Activated T-cell treated with anti-CD3 and anti-CD28 coated beads, Interleukin-2, amount 50 U/mL, for 72 hours (primary cell): Measurements from ENCODE around the gene CMTM2. TPM values are rescaled to one million over a fixed set of nuclear protein-coding genes. Genes with fewer than 3 reads are reported as not detected.
A peak's percentile ranks its signal among the peaks of the same experiment; 100 is the strongest.

Source experiments
- ATAC-seq, 2 donors: fragments of 150-1000 bp; cut with Tn5 transposase; replicated peaks in 1 of 2; 2 replicates each; pipeline ENCODE4 v1.10.0; 2021; ENCODE audit warnings: moderate library complexity in 2 of 2, mild to moderate bottlenecking in 1 of 2
- DNase-seq, 2 donors: peaks; one replicate each; pipeline ENCODE4 v3.0.0; 2021 to 2022; ENCODE audit warnings: mixed read lengths in 1 of 2
- H3K27ac Mint-ChIP-seq: one replicate; pipeline ENCODE4 v1.8.0; 2022; ENCODE audit warnings: mild to moderate bottlenecking, moderate library complexity, mixed read lengths
- H3K27me3 Mint-ChIP-seq: one replicate; pipeline ENCODE4 v1.8.0; 2022; ENCODE audit warnings: low read depth, mixed read lengths
- H3K36me3 Mint-ChIP-seq, 2 donors: one replicate each; pipeline ENCODE4 v1.8.0; 2022; ENCODE audit warnings: mixed read lengths in 2 of 2, mild to moderate bottlenecking in 1 of 2; ENCODE audit not compliant: insufficient read depth in 2 of 2
- H3K4me1 Mint-ChIP-seq: one replicate; pipeline ENCODE4 v1.8.0; 2022; ENCODE audit warnings: low read depth, mixed read lengths
- H3K4me3 Mint-ChIP-seq, 2 donors: one replicate each; pipeline ENCODE4 v1.8.0; 2022; ENCODE audit warnings: mild to moderate bottlenecking in 2 of 2, mixed read lengths in 2 of 2, moderate library complexity in 2 of 2
- H3K9me3 Mint-ChIP-seq, 2 donors: one replicate each; pipeline ENCODE4 v1.8.0; 2022; ENCODE audit warnings: mixed read lengths in 2 of 2
- total RNA-seq, 2 donors: library from RNA; stranded (reverse); gene quantifications; one replicate each; pipeline ENCODE4 v1.2.3, GENCODE V29; 2022

The CMTM2 gene, protein sequence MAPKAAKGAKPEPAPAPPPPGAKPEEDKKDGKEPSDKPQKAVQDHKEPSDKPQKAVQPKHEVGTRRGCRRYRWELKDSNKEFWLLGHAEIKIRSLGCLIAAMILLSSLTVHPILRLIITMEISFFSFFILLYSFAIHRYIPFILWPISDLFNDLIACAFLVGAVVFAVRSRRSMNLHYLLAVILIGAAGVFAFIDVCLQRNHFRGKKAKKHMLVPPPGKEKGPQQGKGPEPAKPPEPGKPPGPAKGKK
- 1 to 10 TPM in 1 of 2 donors, under 1 TPM in 1; 0.31 to 1.2 TPM for total RNA-seq

DNA sequence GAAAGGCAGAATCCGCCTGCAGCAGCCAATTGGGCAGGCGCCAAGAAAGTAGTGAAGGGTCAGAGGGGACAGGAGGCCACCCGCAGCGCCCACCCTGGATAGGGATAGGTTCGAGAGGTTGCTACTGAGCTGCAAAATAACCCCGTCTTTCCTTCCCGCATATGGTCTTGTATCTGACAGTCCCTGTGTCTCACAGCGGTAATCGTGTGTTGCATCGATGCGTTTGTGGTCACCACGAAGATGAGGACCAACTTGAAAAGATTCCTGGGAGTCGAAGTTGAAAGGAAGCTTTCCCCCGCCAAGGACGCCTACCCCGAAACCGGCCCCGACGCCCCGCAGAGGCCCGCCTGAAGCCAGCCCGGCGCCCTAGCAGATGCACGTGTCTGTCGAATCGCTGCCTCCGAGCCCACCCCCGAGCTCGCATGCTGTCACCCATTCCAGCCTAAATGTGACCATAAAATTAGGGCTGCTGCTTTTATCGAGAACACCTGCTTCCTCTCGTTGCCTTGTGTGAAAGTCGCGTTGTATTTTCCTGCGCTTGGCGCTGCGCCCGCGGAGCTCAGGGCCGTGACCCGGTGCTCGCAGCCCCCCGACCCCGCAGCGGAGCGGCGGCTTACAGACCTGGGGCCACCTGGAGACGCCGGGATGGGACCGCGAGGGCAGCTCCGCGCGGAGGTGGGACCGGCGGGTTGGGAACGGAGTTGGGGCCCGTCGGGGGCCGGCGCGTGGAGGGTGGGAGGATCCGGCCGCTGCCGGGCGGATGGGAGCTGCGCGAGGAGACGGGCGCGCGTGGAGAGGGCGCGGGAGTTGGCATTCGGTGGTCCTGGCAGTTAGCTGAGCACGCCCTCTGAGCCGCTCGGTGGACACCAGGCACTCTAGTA, at the start of gene CMTM2:
Gene CMTM2, plus strand, starts transcription at position 813 of the 881 bp plus-strand sequence. CDS start 145 bp downstream, outside the sequence.
- H3K36me3 Mint-ChIP-seq, result peaks cover 0 to 1% of the 10 kb centered on the region in 2 donors
- H3K4me1 Mint-ChIP-seq, result peaks cover 5% of the 10 kb centered on the region
- peak; percentile 39 to 45 for ATAC-seq
- peak within 1 kb of the TSS; percentile 67 to 69 for H3K4me3 Mint-ChIP-seq
- no peak within 1 kb of the TSS for H3K27ac Mint-ChIP-seq
- H3K27me3 Mint-ChIP-seq, result peaks cover 46% of the 10 kb centered on the region
- H3K9me3 Mint-ChIP-seq, result no peaks in the 10 kb centered on the region
- no peak for DNase-seq

DNA sequence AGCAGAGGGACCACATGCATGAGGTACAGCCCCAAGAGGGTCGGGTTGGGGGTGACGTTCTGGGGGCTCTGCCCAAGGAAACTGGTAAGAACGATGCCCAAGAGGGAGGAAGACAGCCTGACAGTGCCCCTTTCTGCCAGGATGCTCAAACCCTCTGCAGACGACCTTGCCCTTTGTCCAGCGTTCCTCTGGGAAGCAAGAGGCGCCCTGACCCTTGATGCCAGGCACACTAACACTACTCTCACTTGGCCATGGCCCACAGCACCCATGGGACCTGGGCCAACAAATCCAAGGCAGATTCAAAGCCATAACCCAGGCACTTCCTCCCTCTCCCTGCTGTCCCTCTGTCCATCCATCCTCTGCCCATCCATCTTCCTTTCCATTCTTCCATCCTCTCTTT, 49.8 kb upstream of the CMTM2 start:
- peak overlapping the region in 1 of 2 donors; percentile 0 for H3K4me3 Mint-ChIP-seq
- no peak overlapping the region for H3K27ac Mint-ChIP-seq

DNA sequence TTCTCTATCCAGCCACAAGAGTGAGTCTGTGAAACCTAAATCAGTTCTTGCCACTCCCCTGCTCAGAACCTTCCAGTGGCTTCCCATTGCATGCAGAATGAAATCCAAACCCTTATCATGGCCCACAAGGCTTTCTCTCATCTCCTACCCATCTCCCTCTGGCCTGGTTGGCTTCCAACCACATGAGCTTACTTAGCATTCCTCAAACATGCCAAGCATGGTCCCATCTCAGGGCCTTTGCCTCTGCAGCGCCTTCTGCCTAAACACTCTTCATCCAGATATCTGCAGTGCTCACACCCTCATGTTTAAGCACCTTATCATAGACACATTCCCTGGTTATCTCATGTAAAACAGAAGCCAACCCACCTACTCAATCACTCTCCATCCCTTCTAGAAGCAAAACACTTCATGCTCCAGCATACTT, 44.9 kb upstream of the CMTM2 start:
- ATAC-seq, result no peak
- Mint-ChIP-seq H3K4me3 (no peak overlapping the region), H3K36me3 (no peaks in the 10 kb centered on the region), H3K27ac (no peak overlapping the region), H3K9me3 (no peaks in the 10 kb centered on the region), H3K4me1 (peaks cover 19% of the 10 kb centered on the region), H3K27me3 (no peaks in the 10 kb centered on the region)
- no peak for DNase-seq

More for the DNA sequence above, 49.8 kb upstream of the CMTM2 start:
- DNase-seq (no peak), ATAC-seq (no peak)
- no peaks in the 10 kb centered on the region for H3K27me3 Mint-ChIP-seq
- H3K9me3 Mint-ChIP-seq, result no peaks in the 10 kb centered on the region
- peaks cover 0 to 2% of the 10 kb centered on the region in 2 donors for H3K36me3 Mint-ChIP-seq
- peaks cover 49% of the 10 kb centered on the region for H3K4me1 Mint-ChIP-seq

DNA sequence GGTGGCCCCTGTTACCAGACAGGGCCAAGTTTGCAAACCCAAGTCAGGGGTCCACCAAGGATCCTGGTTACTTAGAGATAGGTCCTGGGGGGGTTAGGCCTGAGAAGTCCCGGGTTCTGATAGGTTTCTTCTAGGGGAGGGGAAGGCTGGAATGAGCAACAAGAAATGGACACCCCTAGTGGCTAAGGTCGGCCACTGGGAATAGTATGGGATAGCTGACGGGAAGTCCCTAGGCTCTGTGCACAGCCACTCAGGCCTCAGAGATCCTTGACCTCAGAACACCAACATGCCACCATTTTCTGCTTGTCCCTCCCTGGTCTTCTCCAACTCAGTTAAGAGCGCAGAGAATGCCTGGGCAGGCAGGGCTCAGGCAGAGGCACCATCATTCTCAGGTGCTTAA, 42.7 kb upstream of the CMTM2 start:
- ATAC-seq, result no peak
- H3K36me3 Mint-ChIP-seq, result no peaks in the 10 kb centered on the region
- H3K27me3 Mint-ChIP-seq, result no peaks in the 10 kb centered on the region
- H3K4me3 Mint-ChIP-seq, result no peak overlapping the region
- no peak for DNase-seq
- peaks cover 20% of the 10 kb centered on the region for H3K4me1 Mint-ChIP-seq
- H3K27ac Mint-ChIP-seq, result no peak overlapping the region
- H3K9me3 Mint-ChIP-seq, result no peaks in the 10 kb centered on the region

DNA sequence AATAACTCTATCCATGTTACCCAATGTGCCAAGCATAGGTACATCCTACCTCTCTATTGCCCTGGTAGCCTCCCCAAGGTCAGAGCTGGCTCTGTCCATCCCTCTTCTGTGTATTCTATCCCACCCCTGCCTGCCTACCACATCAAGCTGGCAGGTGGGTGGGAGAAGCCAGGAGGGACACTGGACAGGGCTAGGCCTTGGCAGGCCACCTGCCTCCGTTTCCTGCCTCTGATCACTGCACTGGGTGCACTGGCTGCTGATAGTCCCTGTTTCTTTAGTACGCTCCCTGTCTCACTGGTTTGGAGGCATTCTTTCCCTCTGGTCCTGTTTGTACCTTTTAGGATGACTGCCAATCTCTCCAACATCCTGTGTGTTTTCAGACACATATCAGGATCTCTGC, 42.0 kb upstream of the CMTM2 start:
- Mint-ChIP-seq H3K4me1 (peaks cover 20% of the 10 kb centered on the region), H3K27me3 (no peaks in the 10 kb centered on the region), H3K4me3 (no peak overlapping the region), H3K9me3 (no peaks in the 10 kb centered on the region), H3K36me3 (no peaks in the 10 kb centered on the region), H3K27ac (no peak overlapping the region)
- ATAC-seq, result no peak
- no peak for DNase-seq

DNA sequence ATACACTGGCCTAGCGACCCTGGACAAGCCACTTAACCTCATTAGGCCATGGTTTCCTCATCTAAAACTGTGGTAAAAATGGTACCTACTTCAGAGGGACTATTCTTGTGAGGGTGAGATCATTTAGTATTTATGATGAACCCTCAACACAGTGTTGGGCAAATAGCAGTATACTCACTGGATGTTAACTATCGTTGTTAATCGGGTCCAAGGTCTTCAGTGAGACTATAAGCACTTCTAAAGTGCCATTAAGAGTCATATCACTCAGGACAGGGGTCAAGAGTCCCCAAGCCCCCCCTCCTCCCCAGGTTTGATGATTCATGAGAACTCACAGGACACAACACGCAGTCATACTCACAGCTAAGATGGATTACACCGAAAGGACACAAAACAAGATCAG, 40.4 kb upstream of the CMTM2 start:
- no peaks in the 10 kb centered on the region for H3K27me3 Mint-ChIP-seq
- no peaks in the 10 kb centered on the region for H3K9me3 Mint-ChIP-seq
- no peak for DNase-seq
- H3K4me3 Mint-ChIP-seq, result no peak overlapping the region
- no peak for ATAC-seq
- H3K4me1 Mint-ChIP-seq, result peaks cover 20% of the 10 kb centered on the region
- H3K27ac Mint-ChIP-seq, result no peak overlapping the region
- H3K36me3 Mint-ChIP-seq, result no peaks in the 10 kb centered on the region

DNA sequence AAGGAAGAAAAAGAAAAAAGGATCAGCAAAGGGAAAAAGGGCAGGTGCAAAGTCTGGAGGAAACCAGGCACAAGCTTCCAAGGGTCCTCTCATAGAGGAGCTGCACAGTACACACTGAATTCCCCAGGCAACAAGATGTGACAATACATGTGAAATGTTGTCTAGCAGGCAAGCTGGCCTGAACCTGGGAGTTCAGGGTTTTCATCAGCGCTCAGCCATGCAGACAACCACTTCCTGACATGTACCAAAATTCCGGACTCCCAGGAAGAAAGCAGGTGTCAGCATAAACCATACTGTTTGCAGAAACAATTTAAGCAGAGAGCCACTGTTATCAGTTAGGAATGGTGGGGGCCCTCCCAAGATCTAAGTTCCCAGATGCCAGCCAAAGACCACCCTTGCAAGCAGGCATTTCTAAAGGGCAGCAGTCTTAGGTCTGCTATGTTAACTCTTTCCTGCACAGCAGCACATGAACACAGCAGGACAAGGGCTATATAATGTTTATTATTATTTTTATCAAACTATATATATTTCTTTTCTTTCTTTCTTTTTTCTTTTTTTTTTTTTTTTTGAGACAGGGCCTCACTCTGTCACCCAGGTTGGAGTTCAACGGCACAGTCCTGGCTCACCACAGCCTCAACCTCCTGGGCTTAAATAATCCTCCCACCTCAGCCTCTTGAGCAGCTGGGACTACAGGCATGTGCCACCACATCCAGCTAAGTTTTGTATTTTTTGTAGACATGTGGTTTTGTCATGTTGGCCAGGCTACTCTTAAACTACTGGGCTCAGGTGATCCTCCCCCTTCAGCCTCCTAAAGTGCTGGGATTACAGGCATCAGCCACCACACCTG, 39.4 kb upstream of the CMTM2 start:
- Mint-ChIP-seq H3K36me3 (no peaks in the 10 kb centered on the region), H3K27me3 (no peaks in the 10 kb centered on the region), H3K9me3 (no peaks in the 10 kb centered on the region), H3K4me3 (no peak overlapping the region), H3K27ac (no peak overlapping the region), H3K4me1 (peaks cover 15% of the 10 kb centered on the region)
- no peak for DNase-seq
- no peak for ATAC-seq

DNA sequence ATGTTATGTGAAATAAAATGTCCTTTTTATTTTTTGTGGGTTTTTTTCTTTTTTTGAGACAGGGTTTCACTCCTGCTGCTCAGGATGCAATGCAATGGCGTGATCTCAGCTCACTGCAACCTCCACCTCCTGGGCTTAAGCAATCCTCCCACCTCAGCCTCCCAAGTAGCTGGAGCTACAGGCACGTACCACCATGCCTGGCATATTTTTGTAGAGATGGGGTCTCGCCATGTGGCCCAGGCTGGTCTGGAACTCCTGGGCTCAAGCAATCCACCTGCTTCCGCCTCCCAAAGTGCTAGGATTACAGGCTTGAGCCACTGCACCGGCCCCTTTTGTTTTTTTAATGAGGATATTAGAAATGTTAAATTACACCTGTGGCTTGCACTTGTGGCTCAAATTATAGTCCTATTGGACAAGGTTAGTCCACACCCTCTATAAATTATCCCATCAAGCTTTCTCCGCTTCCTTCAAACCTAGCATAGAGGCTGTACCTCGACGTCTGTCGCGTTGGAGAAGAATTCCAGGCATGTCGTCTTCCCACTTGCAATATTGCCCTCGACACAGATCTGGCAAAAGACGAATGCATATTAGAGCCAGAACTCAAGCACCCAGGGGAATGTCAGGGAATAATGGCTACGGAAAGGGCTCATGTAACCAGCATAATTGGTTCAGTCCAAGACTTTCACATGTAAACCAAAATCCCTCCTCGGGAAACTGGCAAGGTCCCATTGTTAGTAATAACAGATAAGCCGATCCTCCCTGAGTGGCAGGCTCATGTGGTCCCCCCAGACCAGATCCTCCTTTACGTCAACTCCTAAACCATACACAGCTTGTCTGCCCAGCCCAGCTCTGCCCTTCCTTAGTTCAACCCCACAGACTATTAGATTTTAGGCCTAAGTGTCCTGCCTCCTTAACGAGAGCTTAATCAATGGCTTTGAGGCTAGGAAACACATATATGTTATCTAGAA, 37.6 kb upstream of the CMTM2 start:
- H3K27me3 Mint-ChIP-seq, result no peaks in the 10 kb centered on the region
- no peak overlapping the region for H3K27ac Mint-ChIP-seq
- H3K4me3 Mint-ChIP-seq, result no peak overlapping the region
- no peaks in the 10 kb centered on the region for H3K36me3 Mint-ChIP-seq
- no peak for ATAC-seq
- no peaks in the 10 kb centered on the region for H3K9me3 Mint-ChIP-seq
- no peak for DNase-seq
- H3K4me1 Mint-ChIP-seq, result peaks cover 15% of the 10 kb centered on the region

DNA sequence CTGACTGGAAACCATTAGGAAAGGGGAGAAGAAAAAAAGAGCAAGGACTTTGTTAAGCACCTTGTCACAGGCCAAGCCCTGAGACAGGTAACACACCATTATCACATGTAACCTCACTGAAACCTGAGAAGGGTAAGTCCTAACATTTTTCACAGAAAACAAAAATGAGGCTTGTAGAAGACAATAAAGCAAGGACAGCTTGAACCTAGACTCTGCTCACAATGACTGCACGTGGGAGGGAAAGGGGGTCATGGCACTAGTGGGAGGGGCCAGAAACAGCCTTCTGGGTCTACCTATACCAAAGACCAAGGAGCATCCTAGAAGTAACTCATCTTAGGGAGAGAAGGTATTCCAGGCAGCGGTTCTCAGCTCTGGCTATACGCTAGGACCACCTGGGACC, 36.9 kb upstream of the CMTM2 start:
- no peaks in the 10 kb centered on the region for H3K9me3 Mint-ChIP-seq
- H3K4me1 Mint-ChIP-seq, result peaks cover 15% of the 10 kb centered on the region
- no peak overlapping the region for H3K27ac Mint-ChIP-seq
- H3K36me3 Mint-ChIP-seq, result no peaks in the 10 kb centered on the region
- H3K4me3 Mint-ChIP-seq, result no peak overlapping the region
- ATAC-seq (no peak), DNase-seq (no peak)
- no peaks in the 10 kb centered on the region for H3K27me3 Mint-ChIP-seq

DNA sequence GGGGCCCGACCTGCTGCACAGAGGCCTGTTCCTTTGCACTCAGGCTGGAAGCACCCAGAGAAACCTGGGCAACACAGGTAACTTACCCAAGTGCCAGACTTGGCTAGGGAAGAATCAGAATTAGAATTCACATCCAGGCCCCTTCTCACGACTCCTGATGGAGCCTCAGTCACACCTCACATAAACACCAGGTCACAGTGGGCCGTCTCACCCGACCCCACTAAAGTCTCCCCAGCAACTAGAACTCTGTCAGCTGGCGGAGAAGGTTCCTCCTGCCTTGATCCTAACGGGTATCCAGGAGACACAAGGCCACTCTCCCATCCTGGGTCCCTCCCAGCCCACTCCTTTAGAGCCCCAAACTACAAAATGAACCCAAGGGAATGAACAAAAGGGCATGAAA, 35.7 kb upstream of the CMTM2 start:
- Mint-ChIP-seq H3K4me1 (peaks cover 18% of the 10 kb centered on the region), H3K36me3 (no peaks in the 10 kb centered on the region), H3K27me3 (no peaks in the 10 kb centered on the region), H3K9me3 (no peaks in the 10 kb centered on the region), H3K27ac (no peak overlapping the region), H3K4me3 (no peak overlapping the region)
- DNase-seq (no peak), ATAC-seq (no peak)

DNA sequence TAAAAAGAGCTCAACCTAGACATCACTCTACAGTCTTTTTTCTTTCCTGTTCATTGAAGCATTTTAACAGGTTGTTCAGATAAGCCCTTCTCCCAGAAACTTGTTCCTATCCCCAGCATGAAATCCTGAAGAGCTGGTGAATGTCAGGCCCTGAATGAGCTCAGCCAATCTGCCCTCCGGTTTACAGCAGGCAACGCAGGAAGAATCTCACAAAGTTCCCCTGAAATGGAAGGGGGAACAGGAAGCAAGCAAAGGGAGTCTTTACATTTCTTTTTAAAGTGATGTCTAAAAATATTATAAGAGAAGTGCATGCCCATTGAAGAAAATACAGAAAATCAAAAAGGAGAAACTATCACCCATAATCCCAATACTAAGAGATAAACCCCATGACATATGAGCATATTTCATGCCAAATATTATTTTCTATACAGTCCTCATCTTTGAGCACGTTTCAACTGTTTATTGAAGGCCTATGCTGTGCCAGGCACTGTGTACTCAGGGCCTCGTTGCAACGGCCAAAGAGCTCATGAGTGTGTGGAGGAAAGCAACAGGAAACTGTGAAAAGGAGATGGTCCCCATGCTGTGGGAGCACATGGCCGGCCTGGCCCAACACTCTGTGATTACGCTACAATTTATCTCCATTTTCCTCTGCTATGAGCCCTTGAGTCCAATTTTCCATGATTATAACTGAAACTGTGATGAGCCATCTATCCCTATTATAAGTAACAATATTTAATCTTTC, 35.1 kb upstream of the CMTM2 start:
- Mint-ChIP-seq H3K4me3 (no peak overlapping the region), H3K36me3 (no peaks in the 10 kb centered on the region), H3K27me3 (no peaks in the 10 kb centered on the region), H3K27ac (no peak overlapping the region), H3K4me1 (peaks cover 21% of the 10 kb centered on the region), H3K9me3 (no peaks in the 10 kb centered on the region)
- DNase-seq (no peak), ATAC-seq (no peak)
